Stomach (tissue), 4 donors: ENCODE measurements around the gene TMEM106C.

Experiments used
- CTCF ChIP-seq, 7 experiments: fragments of 450-650 bp in 4 of 7; fragments of 200-600 bp in 3 of 7; sonication (generic) in 3 of 7; IDR thresholded peaks; one replicate each; pipeline ENCODE4 v1.5.1; 2016 to 2019; ENCODE audit warnings: antibody characterized with exemption in 7 of 7, control low read depth in 2 of 7, mild to moderate bottlenecking in 1 of 7
- EP300 ChIP-seq: sonication (generic); formaldehyde crosslinking; IDR thresholded peaks from one replicate; pipeline ENCODE4 v1.6.1; 2017; ENCODE audit warnings: antibody characterized with exemption
- POLR2A ChIP-seq, 4 donors: fragments of 450-650 bp; IDR thresholded peaks; one replicate each; pipeline ENCODE4 v1.6.1; 2016; ENCODE audit warnings: antibody characterized with exemption in 4 of 4, control low read depth in 2 of 4, mild to moderate bottlenecking in 1 of 4, moderate library complexity in 1 of 4
- POLR2AphosphoS5 ChIP-seq, 3 donors: sonication (generic); formaldehyde crosslinking; IDR thresholded peaks; one replicate each; pipeline ENCODE4 v1.6.1; 2016; ENCODE audit warnings: antibody characterized with exemption in 3 of 3

GRCh38 chr12:47942614-47943225 is 20.7 kb upstream of the TMEM106C start:
- TF ChIP-seq CTCF (IDR thresholded peaks at IDR 0.05) (no peak), POLR2A (IDR thresholded peaks at IDR 0.05) (no peak), POLR2AphosphoS5 (IDR thresholded peaks at IDR 0.05) (no peak), EP300 (no peak)
